Activated CD8-positive, alpha-beta memory T cell treated with anti-CD3 and anti-CD28 coated beads, Interleukin-2, amount 50 U/mL, for 4 hours (primary cell): Measurements from ENCODE around the gene MINDY2.
"Not testable (repeated sequence)": the region's sequence is repeated elsewhere in the genome, so short reads cannot be mapped to it uniquely, and the experiment has no call there.

Source experiments
- DNase-seq: peaks from one replicate; pipeline ENCODE4 v3.0.0-alpha.2; 2020

The MINDY2 gene

GRCh38 chr15:58833681-58834426 lies 62.8 kb downstream of the MINDY2 start:
- DNase-seq = not testable (repeated sequence)

- DNase-seq = no peak
Observed at GRCh38 chr15:58839485-58839884, 68.4 kb downstream of the MINDY2 start.

- no peak for DNase-seq
Observed at GRCh38 chr15:58840048-58840447, 68.9 kb downstream of the MINDY2 start.

- DNase-seq = no peak
Observed at GRCh38 chr15:58842713-58843396, 71.8 kb downstream of the MINDY2 start.

- DNase-seq = not testable (repeated sequence)
Observed at GRCh38 chr15:58851205-58851604, 80.1 kb downstream of the MINDY2 start.

- DNase-seq = no peak
Observed at GRCh38 chr15:58852347-58852746, 81.2 kb downstream of the MINDY2 start.

GRCh38 chr15:58854593-58854992 lies 83.5 kb downstream of the MINDY2 start:
- DNase-seq = no peak

- DNase-seq = no peak
Observed at GRCh38 chr15:58856086-58856485, 85.0 kb downstream of the MINDY2 start.

GRCh38 chr15:58856621-58857020 lies 85.5 kb downstream of the MINDY2 start:
- DNase-seq = not testable (repeated sequence)

- no peak for DNase-seq
Observed at GRCh38 chr15:58862326-58862725, 91.2 kb downstream of the MINDY2 start.

GRCh38 chr15:58864602-58865424 lies 93.7 kb downstream of the MINDY2 start:
- DNase-seq = no peak

- no peak for DNase-seq
Observed at GRCh38 chr15:58865425-58865880, 94.4 kb downstream of the MINDY2 start.

- no peak for DNase-seq
Observed at GRCh38 chr15:58867926-58868325, 96.8 kb downstream of the MINDY2 start.

- DNase-seq = no peak
Observed at GRCh38 chr15:58870451-58870850, 99.3 kb downstream of the MINDY2 start.

- DNase-seq = no peak
Observed at GRCh38 chr15:58873267-58873666, 102.2 kb downstream of the MINDY2 start.

GRCh38 chr15:58875343-58875742 lies 104.2 kb downstream of the MINDY2 start:
- no peak for DNase-seq

- DNase-seq = no peak
Observed at GRCh38 chr15:58876306-58877106, 105.4 kb downstream of the MINDY2 start.

GRCh38 chr15:58877999-58878825 lies 107.1 kb downstream of the MINDY2 start:
- no peak for DNase-seq

GRCh38 chr15:58880320-58880719 lies 109.2 kb downstream of the MINDY2 start:
- DNase-seq = no peak

- DNase-seq = no peak
Observed at GRCh38 chr15:58882243-58882642, 111.1 kb downstream of the MINDY2 start.

- not testable (repeated sequence) for DNase-seq
Observed at GRCh38 chr15:58883926-58884325, 112.8 kb downstream of the MINDY2 start.

GRCh38 chr15:58886921-58887320 lies 115.8 kb downstream of the MINDY2 start:
- no peak for DNase-seq
